ENCODE data around the gene CBFA2T3.

GRCh38 chr16:89024546-89025060, 47.6 kb upstream of the CBFA2T3 start:
- TF ChIP-seq, protein P1, sequence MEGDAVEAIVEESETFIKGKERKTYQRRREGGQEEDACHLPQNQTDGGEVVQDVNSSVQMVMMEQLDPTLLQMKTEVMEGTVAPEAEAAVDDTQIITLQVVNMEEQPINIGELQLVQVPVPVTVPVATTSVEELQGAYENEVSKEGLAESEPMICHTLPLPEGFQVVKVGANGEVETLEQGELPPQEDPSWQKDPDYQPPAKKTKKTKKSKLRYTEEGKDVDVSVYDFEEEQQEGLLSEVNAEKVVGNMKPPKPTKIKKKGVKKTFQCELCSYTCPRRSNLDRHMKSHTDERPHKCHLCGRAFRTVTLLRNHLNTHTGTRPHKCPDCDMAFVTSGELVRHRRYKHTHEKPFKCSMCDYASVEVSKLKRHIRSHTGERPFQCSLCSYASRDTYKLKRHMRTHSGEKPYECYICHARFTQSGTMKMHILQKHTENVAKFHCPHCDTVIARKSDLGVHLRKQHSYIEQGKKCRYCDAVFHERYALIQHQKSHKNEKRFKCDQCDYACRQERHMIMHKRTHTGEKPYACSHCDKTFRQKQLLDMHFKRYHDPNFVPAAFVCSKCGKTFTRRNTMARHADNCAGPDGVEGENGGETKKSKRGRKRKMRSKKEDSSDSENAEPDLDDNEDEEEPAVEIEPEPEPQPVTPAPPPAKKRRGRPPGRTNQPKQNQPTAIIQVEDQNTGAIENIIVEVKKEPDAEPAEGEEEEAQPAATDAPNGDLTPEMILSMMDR (IDR thresholded peaks at IDR 0.05): no peak
- no peak for TF ChIP-seq SIN3A (IDR thresholded peaks at IDR 0.05; ENCODE audit: borderline replicate concordance, insufficient read depth, low read depth, low read length)
